Measurements from ENCODE around the gene RBM20. TPM values are rescaled to one million over a fixed set of nuclear protein-coding genes. Genes with fewer than 3 reads are reported as not detected.

Gene RBM20
- total RNA-seq, 1 experiment from 2014 or later = 0.17 TPM

DNA sequence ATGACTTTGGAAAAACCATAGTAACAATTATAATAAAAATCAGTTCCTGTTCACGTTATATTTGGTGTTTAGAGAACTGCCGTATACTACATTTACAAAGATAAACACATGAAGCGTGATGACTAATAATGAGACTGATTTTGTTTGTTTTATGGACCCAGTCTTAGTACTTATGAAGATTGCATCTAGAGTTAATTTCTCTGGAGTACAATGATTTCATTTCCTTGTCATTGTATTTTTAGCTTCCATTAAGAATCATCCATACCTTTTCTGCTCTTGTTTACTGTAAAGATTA lies 2.9 kb downstream of the RBM20 start:
- peaks cover 53% of the 10 kb centered on the region for H3K27me3 Mint-ChIP-seq (ENCODE audit: low read depth)
- H3K23me2 ChIP-seq (ENCODE audit: insufficient read length, low read depth, low read length, poor library complexity, severe bottlenecking) = peaks cover 17% of the 10 kb centered on the region
- no peak overlapping the region for H4K91ac ChIP-seq (ENCODE audit: insufficient read length, low read depth, low read length)
- no peak overlapping the region for H2BK5ac ChIP-seq (ENCODE audit: insufficient read length, low read length)
- no peak overlapping the region for H2BK120ac ChIP-seq (ENCODE audit: low read depth, low read length, poor library complexity, severe bottlenecking)
- H4K20me1 ChIP-seq (ENCODE audit: control insufficient read depth, insufficient read depth, insufficient read length) = no peaks in the 10 kb centered on the region
- H3K18ac ChIP-seq (ENCODE audit: insufficient read length, low read depth, low read length) = no peak overlapping the region
- H3K4me2 ChIP-seq (ENCODE audit: insufficient read depth, insufficient read length, low read length) = no peak overlapping the region
- peaks cover 0 to 2% of the 10 kb centered on the region in 2 experiments; a peak in 1 of 5 replicates for H3K9me3 Mint-ChIP-seq
- no peak overlapping the region for H3K27ac ChIP-seq (ENCODE audit: insufficient read length, low read depth, low read length)
- H3K4me1 ChIP-seq (ENCODE audit: insufficient read depth, low read length) = peaks cover 5% of the 10 kb centered on the region; the same call in 1 of the 2 replicates
- H3K27ac Mint-ChIP-seq = no peak overlapping the region
- H3K79me1 ChIP-seq (ENCODE audit: insufficient read depth, low read depth, low read length, poor library complexity, severe bottlenecking) = no peaks in the 10 kb centered on the region
- no peak overlapping the region for H3K23ac ChIP-seq (ENCODE audit: insufficient read length, low read depth, low read length)
- H2BK15ac ChIP-seq (ENCODE audit: low read depth, low read length) = no peak overlapping the region
- no peak overlapping the region for H4K8ac ChIP-seq (replicated peaks; ENCODE audit: insufficient read length, low read depth, low read length)
- no peak overlapping the region for H2AK5ac ChIP-seq (ENCODE audit: insufficient read length, low read length)
- H3K4me1 Mint-ChIP-seq = peaks cover 20 to 29% of the 10 kb centered on the region in 2 experiments
- H3T11ph ChIP-seq (ENCODE audit: low read length) = no peak overlapping the region
- no peak overlapping the region for H3K9ac ChIP-seq (ENCODE audit: extremely low read depth, insufficient read length, low read length)
- no peak overlapping the region for H3K14ac ChIP-seq (ENCODE audit: insufficient read depth, low read length)
- WGBS (ENCODE audit: extremely low coverage, insufficient read length, low lambda C conversion rate) = no CpG with 5 or more reads among the region's 3 CpGs
- no peak overlapping the region for H2AFZ ChIP-seq (ENCODE audit: low read length)
- TF ChIP-seq, protein P1, sequence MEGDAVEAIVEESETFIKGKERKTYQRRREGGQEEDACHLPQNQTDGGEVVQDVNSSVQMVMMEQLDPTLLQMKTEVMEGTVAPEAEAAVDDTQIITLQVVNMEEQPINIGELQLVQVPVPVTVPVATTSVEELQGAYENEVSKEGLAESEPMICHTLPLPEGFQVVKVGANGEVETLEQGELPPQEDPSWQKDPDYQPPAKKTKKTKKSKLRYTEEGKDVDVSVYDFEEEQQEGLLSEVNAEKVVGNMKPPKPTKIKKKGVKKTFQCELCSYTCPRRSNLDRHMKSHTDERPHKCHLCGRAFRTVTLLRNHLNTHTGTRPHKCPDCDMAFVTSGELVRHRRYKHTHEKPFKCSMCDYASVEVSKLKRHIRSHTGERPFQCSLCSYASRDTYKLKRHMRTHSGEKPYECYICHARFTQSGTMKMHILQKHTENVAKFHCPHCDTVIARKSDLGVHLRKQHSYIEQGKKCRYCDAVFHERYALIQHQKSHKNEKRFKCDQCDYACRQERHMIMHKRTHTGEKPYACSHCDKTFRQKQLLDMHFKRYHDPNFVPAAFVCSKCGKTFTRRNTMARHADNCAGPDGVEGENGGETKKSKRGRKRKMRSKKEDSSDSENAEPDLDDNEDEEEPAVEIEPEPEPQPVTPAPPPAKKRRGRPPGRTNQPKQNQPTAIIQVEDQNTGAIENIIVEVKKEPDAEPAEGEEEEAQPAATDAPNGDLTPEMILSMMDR (conservative IDR thresholded peaks at IDR 0.05) = no peak
- DNase-seq = no peak
- peaks cover 27% of the 10 kb centered on the region; the same call in 1 of the 2 replicates for H3K27me3 ChIP-seq (ENCODE audit: insufficient read depth, low read length)
- no peak overlapping the region for H4K5ac ChIP-seq (ENCODE audit: insufficient read length, low read depth, low read length)
- H3K36me3 Mint-ChIP-seq (ENCODE audit: insufficient read depth in 1 of 3, low read depth in 3 of 3) = peaks cover 0 to 3% (median 0%) of the 10 kb centered on the region in 3 experiments; a peak in 1 of 7 replicates
- H2BK12ac ChIP-seq (ENCODE audit: insufficient read length, low read depth, low read length) = no peak overlapping the region
- H3K9me3 ChIP-seq (ENCODE audit: control insufficient read depth, low read depth, low read length) = no peaks in the 10 kb centered on the region
- H3K4ac ChIP-seq (ENCODE audit: low read depth, low read length) = no peak overlapping the region
- no peak overlapping the region for H3K56ac ChIP-seq (ENCODE audit: insufficient read length, low read depth, low read length)
- no peaks in the 10 kb centered on the region for H3K79me2 ChIP-seq (ENCODE audit: insufficient read depth, low read length)
- no peak overlapping the region for H2BK20ac ChIP-seq (ENCODE audit: low read depth, low read length, poor library complexity, severe bottlenecking)
- H3K4me3 Mint-ChIP-seq = no peak overlapping the region
